OCI-LY3 (cell line): ENCODE data around the gene ADAMTS15.
A peak's percentile ranks its signal among the peaks of the same experiment; 100 is the strongest.

Experiments
- H2AFZ ChIP-seq: fragments of 200-600, 300-600 bp; shearing (Covaris generic); 2 replicates; pipeline ENCODE4 v1.6.0; 2014; ENCODE audit warnings: antibody characterized with exemption, low read depth, low read length
- H3K27ac ChIP-seq: fragments of 200-600, 300-600 bp; sonication (generic); 2 replicates; pipeline ENCODE4 v1.5.1; 2014; ENCODE audit warnings: mild to moderate bottlenecking, low read length, moderate library complexity, mixed read lengths
- H3K27me3 ChIP-seq: fragments of 200-600, 300-600 bp; sonication (generic); 2 replicates; pipeline ENCODE4 v1.6.1; 2014; ENCODE audit warnings: low read depth, low read length, mixed read lengths
- H3K36me3 ChIP-seq: fragments of 200-600, 300-600 bp; sonication (generic); replicated peaks from 2 replicates; pipeline ENCODE3; 2014; ENCODE audit warnings: low read depth, low read length, mixed read lengths
- H3K4me1 ChIP-seq: fragments of 300-600, 200-600 bp; sonication (generic); 2 replicates; pipeline ENCODE4 v1.6.1; 2014; ENCODE audit warnings: low read length, mixed read lengths
- H3K4me2 ChIP-seq: fragments of 200-600, 300-600 bp; sonication (generic); 2 replicates; pipeline ENCODE4 v1.6.1; 2014; ENCODE audit warnings: low read length, mixed read lengths
- H3K4me3 ChIP-seq: fragments of 300-600, 200-600 bp; sonication (generic); 2 replicates; pipeline ENCODE4 v1.5.1; 2014; ENCODE audit warnings: antibody characterized with exemption, mild to moderate bottlenecking, low read length, moderate library complexity
- H3K79me2 ChIP-seq: fragments of 300-600, 200-600 bp; shearing (Covaris generic); 2 replicates; pipeline ENCODE4 v1.6.1; 2014; ENCODE audit warnings: mild to moderate bottlenecking, low read length, mixed read lengths
- H3K9ac ChIP-seq: fragments of 300-600, 200-600 bp; shearing (Covaris generic); 2 replicates; pipeline ENCODE4 v1.6.0; 2014; ENCODE audit warnings: mild to moderate bottlenecking, low read length, moderate library complexity
- H3K9me3 ChIP-seq: fragments of 200-600, 300-600 bp; shearing (Covaris generic); 2 replicates; pipeline ENCODE4 v1.6.1; 2014; ENCODE audit warnings: low read length, mixed read lengths; ENCODE audit not compliant: insufficient read depth
- H4K20me1 ChIP-seq: fragments of 200-600, 300-600 bp; sonication (generic); 2 replicates; pipeline ENCODE4 v1.6.1; 2016; ENCODE audit warnings: low read length, mixed read lengths; ENCODE audit not compliant: insufficient read depth
- EZH2phosphoT487 ChIP-seq: fragments of 200-600 bp; shearing (Covaris generic); IDR thresholded peaks from 2 replicates; pipeline ENCODE4 v1.6.1; 2018; ENCODE audit warnings: antibody characterized with exemption, mixed run types, low read depth
- TF ChIP-seq, protein P1 (sequence below): fragments of 200-600, 300-600 bp; sonication (generic); IDR thresholded peaks from 2 replicates; pipeline ENCODE4 v1.5.1; 2014; ENCODE audit warnings: antibody characterized with exemption, low read length, low read depth

Gene ADAMTS15

DNA sequence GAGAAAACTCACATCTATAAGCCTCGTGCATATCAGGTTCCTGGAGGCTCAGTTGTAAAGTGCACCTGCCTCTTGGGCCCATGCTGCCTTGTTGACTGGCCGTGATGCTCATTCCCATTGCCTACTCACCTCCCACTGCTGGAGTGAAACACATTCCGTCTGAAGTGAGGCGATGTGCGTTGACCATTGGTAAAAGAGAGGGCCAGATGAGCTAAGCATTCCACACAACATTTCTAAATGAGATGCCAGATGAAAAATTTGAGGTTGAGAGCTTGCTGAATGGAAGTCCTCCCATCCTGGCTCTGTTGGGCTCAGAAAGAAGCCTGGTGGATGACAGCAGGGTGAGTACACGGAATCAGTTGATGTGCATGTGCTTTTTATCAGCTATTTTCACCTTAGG lies 8.6 kb upstream of the ADAMTS15 start:
- Histone ChIP-seq H3K4me3 (no peak overlapping the region), H3K27me3 (no peaks in the 10 kb centered on the region), H3K27ac (no peak overlapping the region), H3K36me3 (no peaks in the 10 kb centered on the region), H2AFZ (no peak overlapping the region), H3K9me3 (no peaks in the 10 kb centered on the region), H4K20me1 (no peaks in the 10 kb centered on the region), H3K9ac (no peak overlapping the region), H3K4me1 (peaks cover 14% of the 10 kb centered on the region), H3K79me2 (no peaks in the 10 kb centered on the region), H3K4me2 (no peak overlapping the region)
- TF ChIP-seq, protein P1, sequence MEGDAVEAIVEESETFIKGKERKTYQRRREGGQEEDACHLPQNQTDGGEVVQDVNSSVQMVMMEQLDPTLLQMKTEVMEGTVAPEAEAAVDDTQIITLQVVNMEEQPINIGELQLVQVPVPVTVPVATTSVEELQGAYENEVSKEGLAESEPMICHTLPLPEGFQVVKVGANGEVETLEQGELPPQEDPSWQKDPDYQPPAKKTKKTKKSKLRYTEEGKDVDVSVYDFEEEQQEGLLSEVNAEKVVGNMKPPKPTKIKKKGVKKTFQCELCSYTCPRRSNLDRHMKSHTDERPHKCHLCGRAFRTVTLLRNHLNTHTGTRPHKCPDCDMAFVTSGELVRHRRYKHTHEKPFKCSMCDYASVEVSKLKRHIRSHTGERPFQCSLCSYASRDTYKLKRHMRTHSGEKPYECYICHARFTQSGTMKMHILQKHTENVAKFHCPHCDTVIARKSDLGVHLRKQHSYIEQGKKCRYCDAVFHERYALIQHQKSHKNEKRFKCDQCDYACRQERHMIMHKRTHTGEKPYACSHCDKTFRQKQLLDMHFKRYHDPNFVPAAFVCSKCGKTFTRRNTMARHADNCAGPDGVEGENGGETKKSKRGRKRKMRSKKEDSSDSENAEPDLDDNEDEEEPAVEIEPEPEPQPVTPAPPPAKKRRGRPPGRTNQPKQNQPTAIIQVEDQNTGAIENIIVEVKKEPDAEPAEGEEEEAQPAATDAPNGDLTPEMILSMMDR: no peak
- TF ChIP-seq EZH2phosphoT487: no peak

DNA sequence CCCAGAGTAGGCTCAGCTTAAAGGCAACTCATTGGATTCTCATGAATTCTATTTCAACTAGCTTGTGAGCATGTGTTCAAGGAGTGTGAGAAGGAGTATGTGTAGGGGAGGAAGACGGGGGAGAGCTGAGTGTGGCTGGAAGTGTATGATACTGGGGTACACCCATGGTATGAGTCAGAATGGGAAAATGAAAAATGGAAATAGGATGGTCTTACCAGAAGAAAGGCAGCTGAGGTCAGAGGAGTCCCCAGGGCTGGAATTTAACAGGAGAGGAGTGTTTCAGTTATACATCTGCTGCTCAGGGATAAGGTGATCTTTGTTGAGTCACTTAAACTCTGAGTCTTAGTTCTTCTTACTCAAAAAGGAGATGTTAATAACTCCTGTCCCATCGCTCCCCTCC lies 6.7 kb upstream of the ADAMTS15 start:
- H3K4me2 ChIP-seq: no peak overlapping the region
- H3K79me2 ChIP-seq: no peaks in the 10 kb centered on the region
- no peaks in the 10 kb centered on the region for H3K27me3 ChIP-seq

DNA sequence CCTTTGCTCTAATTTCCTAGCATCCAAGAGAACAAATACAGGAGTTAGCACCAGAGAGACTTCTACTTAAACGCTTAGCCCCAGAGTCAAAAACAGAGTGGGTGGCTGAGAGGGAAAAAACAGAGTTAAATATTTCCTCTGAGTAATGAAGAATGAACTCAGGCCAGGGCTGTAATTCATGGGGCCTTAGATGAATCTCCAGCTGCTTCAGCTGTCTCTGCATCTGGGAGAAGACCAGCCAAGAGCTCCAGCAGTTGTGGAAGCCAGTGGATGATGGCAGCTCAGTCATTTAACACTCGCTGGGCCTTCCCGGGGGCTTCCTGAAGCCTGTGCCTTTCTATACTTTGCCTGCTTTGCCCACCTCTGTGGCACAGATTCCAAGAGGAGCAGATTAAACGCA lies 5.7 kb upstream of the ADAMTS15 start:
- Histone ChIP-seq H3K27ac (no peak overlapping the region), H3K4me2 (no peak overlapping the region), H3K36me3 (no peaks in the 10 kb centered on the region), H3K9me3 (no peaks in the 10 kb centered on the region), H3K27me3 (no peaks in the 10 kb centered on the region), H3K4me3 (no peak overlapping the region), H2AFZ (no peak overlapping the region), H4K20me1 (no peaks in the 10 kb centered on the region), H3K79me2 (no peaks in the 10 kb centered on the region), H3K9ac (no peak overlapping the region), H3K4me1 (no peaks in the 10 kb centered on the region)
- TF ChIP-seq EZH2phosphoT487: no peak
- TF ChIP-seq, protein P1: no peak

More for the DNA sequence above, 6.7 kb upstream of the ADAMTS15 start:
- Histone ChIP-seq H3K4me3 (no peak overlapping the region), H4K20me1 (no peaks in the 10 kb centered on the region), H2AFZ (no peak overlapping the region), H3K9ac (no peak overlapping the region), H3K9me3 (no peaks in the 10 kb centered on the region), H3K27ac (no peak overlapping the region), H3K4me1 (no peaks in the 10 kb centered on the region), H3K36me3 (no peaks in the 10 kb centered on the region)
- TF ChIP-seq, protein P1: no peak
- no peak for TF ChIP-seq EZH2phosphoT487

DNA sequence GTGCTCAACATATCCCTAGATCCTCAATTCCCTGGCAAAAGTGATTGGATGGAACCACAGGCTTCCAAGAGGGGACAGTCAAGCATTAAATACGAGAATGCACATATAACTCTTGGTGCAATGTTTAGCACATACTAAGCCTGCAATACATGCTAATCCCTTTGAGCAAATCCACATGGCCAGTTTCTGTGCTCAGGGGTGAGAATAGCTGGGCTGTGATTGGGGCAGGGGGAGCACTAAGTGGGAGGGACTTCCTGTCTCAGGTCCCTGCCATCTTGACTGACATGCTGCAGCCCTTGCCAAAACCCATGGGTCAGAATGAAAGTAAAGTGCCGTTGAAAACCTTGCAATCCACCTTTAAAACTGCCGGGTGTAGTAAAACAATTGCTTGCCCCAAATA lies 2.7 kb upstream of the ADAMTS15 start:
- Histone ChIP-seq H4K20me1 (no peaks in the 10 kb centered on the region), H3K9ac (no peak overlapping the region), H3K27ac (no peak overlapping the region), H3K9me3 (no peaks in the 10 kb centered on the region), H3K4me1 (no peaks in the 10 kb centered on the region), H3K36me3 (no peaks in the 10 kb centered on the region), H3K79me2 (no peaks in the 10 kb centered on the region), H3K27me3 (no peaks in the 10 kb centered on the region), H2AFZ (peak overlapping the region; percentile 4; the same call in 1 of the 2 replicates), H3K4me2 (no peak overlapping the region), H3K4me3 (no peak overlapping the region)
- TF ChIP-seq EZH2phosphoT487: no peak
- TF ChIP-seq, protein P1: no peak
